HEK293T (cell line): Measurements from ENCODE around the gene CLN6.
"Not testable (repeated sequence)": the region's sequence is repeated elsewhere in the genome, so short reads cannot be mapped to it uniquely, and the experiment has no call there.

Source experiments
- CTCF ChIA-PET: fragments of 350-600 bp; formaldehyde crosslinking; extraction: SDS; loops from one replicate; lab custom pipeline; 2021; ENCODE audit warnings: antibody characterized with exemption, inconsistent platforms; lab: Yijun Ruan, JAX
- POLR2A ChIA-PET: fragments of 350-600 bp; formaldehyde crosslinking; extraction: SDS; loops from one replicate; lab custom pipeline; 2020; ENCODE audit warnings: antibody characterized with exemption, inconsistent platforms; lab: Yijun Ruan, JAX
- DNase-seq: peaks from one replicate; pipeline ENCODE4 v3.0.0; 2012; ENCODE audit warnings: mixed read lengths; ENCODE audit errors: extremely low spot score
- ARNT ChIP-seq: fragments of 450-650 bp; IDR thresholded peaks from 2 replicates; pipeline ENCODE4 v1.6.1; 2017; ENCODE audit warnings: mild to moderate bottlenecking
- BHLHE40 ChIP-seq: fragments of 450-650 bp; IDR thresholded peaks from 2 replicates; pipeline ENCODE4 v1.6.1; 2016; ENCODE audit warnings: mild to moderate bottlenecking, moderate library complexity, borderline replicate concordance
- CTBP1 ChIP-seq: fragments of 450-650 bp; IDR thresholded peaks from 2 replicates; pipeline ENCODE4 v1.6.1; 2016; ENCODE audit warnings: borderline replicate concordance
- ELF4 ChIP-seq: fragments of 450-650 bp; IDR thresholded peaks from 2 replicates; pipeline ENCODE4 v1.6.1; 2017; ENCODE audit warnings: antibody characterized with exemption
- FOXA1 ChIP-seq: fragments of 450-650 bp; IDR thresholded peaks from 2 replicates; pipeline ENCODE4 v1.6.1; 2016; ENCODE audit warnings: mild to moderate bottlenecking
- FOXK2 ChIP-seq: fragments of 450-650 bp; IDR thresholded peaks from 2 replicates; pipeline ENCODE4 v1.6.1; 2016; ENCODE audit warnings: mild to moderate bottlenecking
- FOXM1 ChIP-seq: fragments of 450-650 bp; IDR thresholded peaks from 2 replicates; pipeline ENCODE4 v1.6.1; 2017; ENCODE audit warnings: mild to moderate bottlenecking, borderline replicate concordance
- HDGF ChIP-seq: fragments of 450-650 bp; IDR thresholded peaks from 2 replicates; pipeline ENCODE4 v1.6.1; 2017; ENCODE audit warnings: antibody characterized with exemption, borderline replicate concordance
- L3MBTL2 ChIP-seq: fragments of 450-650 bp; conservative IDR thresholded peaks from 2 replicates; pipeline ENCODE4 v1.6.1; 2016; ENCODE audit warnings: mild to moderate bottlenecking
- LEF1 ChIP-seq: fragments of 450-650 bp; IDR thresholded peaks from 2 replicates; pipeline ENCODE4 v1.6.1; 2017; ENCODE audit warnings: mild to moderate bottlenecking, borderline replicate concordance
- NFRKB ChIP-seq: fragments of 450-650 bp; IDR thresholded peaks from 2 replicates; pipeline ENCODE4 v1.6.1; 2016; ENCODE audit warnings: mild to moderate bottlenecking, moderate library complexity
- SP1 ChIP-seq: fragments of 450-650 bp; IDR thresholded peaks from 2 replicates; pipeline ENCODE4 v1.6.1; 2017
- SUZ12 ChIP-seq: fragments of 450-650 bp; IDR thresholded peaks from 2 replicates; pipeline ENCODE4 v1.6.1; 2016; ENCODE audit warnings: mild to moderate bottlenecking
- TARDBP ChIP-seq: fragments of 450-650 bp; IDR thresholded peaks from 2 replicates; pipeline ENCODE4 v1.6.1; 2016
- ZNF384 ChIP-seq: fragments of 450-650 bp; IDR thresholded peaks from 2 replicates; pipeline ENCODE4 v1.6.1; 2016
- TF ChIP-seq, protein P1 (sequence below): fragments of 450-650 bp; IDR thresholded peaks from 2 replicates; pipeline ENCODE4 v1.6.1; 2016

Gene CLN6

DNA sequence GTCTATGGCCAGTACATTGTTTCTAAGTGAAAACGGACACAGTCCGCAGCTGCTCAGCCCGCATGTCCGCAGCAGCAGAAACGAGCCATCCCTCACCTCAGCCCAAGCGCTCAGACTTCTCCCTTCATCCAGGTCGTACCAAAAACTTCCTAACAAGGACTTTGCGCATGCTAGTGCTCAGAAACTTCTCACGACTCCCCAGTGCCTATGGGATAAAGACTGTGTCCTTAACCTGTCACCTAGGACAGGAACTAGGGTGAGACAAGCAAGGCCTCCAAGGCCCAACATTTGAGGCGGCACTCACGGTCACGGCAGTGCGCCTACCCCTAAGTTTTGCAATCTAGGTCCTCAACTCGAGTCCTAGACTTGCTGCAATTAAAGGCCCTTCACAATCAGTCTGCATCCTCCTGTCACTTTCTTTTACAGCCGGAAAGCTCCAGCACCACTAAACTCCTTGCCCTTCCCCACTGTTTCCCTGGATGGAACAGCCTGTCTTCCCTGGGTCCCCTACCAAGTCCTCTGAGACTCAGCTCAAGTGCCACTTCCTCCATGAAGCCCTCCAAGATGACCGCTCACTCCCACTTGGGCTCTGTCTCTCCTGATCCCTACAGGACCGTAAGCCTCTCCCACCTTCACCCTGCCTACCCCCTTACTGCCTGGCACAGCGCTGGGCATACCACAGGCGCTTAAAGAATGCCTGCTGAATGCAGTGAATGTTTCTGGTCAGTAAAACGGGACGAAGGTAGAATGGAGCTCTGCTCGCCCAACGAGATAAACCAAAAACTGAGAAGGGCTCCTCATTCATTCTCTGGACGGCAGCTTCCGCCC is 1.2 kb downstream of the CLN6 start:
- ChIA-PET CTCF (interaction anchor here (0.6 kb wide), 1 partner anchor 200 kb away, joined by 3 read pairs; no protein-coding TSS in a partner anchor), POLR2A (interaction anchor here (0.9 to 3.2 kb wide), 9 partner anchors 10 to 388 kb away, joined by 3 to 14 read pairs (median 4); partner anchors contain the start of gene FEM1B)
- DNase-seq: peak; percentile 17
- TF ChIP-seq HDGF (peak; percentile 78; the same call in 1 of the 2 replicates), TARDBP (no peak)

DNA sequence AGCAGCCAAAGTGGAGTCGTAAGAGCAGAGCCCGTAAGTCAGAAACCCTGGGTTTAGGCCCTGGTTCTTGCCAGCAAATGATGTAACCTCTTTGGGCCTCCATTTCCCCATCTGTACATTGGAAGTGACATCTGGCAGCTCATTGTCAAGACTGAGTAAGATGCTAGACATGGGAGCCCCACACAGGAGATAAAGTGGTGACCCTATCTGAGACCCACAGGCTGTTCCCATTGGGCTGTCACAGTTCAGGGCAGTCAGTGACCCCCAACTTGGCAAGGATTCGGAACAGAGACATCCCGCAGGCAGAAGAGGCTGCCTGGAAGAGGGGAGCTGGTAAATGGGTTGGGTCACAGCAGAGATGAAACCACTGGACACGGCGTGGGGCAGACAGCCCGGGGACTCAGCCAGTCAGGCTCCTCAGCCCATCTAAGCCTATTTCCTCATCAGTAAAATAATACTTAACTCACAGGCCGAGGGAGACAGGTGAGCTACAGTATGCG is 1.8 kb downstream of the CLN6 start:
- peak; percentile 7 for DNase-seq
- ChIA-PET CTCF (interaction anchor here (0.5 kb wide), 1 partner anchor 33 kb away, joined by 6 read pairs; no protein-coding TSS in a partner anchor), POLR2A (interaction anchor here (1.2 to 3.2 kb wide), 5 partner anchors 43 to 387 kb away, joined by 3 to 14 read pairs (median 4); partner anchors contain the start of gene FEM1B)
- TF ChIP-seq NFRKB: no peak
- TF ChIP-seq ELF4: no peak
- TF ChIP-seq FOXA1: no peak
- no peak for TF ChIP-seq LEF1
- no peak for TF ChIP-seq TARDBP
- TF ChIP-seq HDGF: no peak
- no peak for TF ChIP-seq SP1
- TF ChIP-seq SUZ12: no peak
- TF ChIP-seq FOXM1: no peak
- TF ChIP-seq ARNT: no peak
- TF ChIP-seq, protein P1, sequence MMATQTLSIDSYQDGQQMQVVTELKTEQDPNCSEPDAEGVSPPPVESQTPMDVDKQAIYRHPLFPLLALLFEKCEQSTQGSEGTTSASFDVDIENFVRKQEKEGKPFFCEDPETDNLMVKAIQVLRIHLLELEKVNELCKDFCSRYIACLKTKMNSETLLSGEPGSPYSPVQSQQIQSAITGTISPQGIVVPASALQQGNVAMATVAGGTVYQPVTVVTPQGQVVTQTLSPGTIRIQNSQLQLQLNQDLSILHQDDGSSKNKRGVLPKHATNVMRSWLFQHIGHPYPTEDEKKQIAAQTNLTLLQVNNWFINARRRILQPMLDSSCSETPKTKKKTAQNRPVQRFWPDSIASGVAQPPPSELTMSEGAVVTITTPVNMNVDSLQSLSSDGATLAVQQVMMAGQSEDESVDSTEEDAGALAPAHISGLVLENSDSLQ: no peak
- TF ChIP-seq CTBP1: no peak
- TF ChIP-seq ZNF384: no peak

DNA sequence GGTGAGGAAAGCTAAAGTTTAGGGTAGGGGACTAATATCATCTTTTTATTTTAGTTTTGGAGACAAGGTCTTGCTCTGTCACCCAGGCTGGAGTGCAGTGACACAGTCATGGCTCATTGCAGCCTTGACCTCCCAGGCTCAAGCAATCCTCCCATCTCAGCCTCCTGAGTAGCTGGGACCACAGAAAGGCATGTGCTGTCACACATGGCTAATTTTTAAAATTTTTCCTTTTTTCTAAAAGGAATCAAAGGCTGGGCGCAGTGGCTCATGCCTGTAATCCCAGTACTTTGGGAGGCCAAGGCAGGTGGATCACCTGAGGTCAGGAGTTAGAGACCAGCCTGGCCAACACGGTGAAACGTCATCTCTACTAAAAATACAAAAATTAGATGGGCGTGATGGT is 4.1 kb downstream of the CLN6 start:
- POLR2A ChIA-PET: interaction anchor here (1.4 kb wide), 1 partner anchor 52 kb away, joined by 4 read pairs; the partner anchor contains the start of gene FEM1B
- DNase-seq, CTCF ChIA-PET: not testable (repeated sequence)

DNA sequence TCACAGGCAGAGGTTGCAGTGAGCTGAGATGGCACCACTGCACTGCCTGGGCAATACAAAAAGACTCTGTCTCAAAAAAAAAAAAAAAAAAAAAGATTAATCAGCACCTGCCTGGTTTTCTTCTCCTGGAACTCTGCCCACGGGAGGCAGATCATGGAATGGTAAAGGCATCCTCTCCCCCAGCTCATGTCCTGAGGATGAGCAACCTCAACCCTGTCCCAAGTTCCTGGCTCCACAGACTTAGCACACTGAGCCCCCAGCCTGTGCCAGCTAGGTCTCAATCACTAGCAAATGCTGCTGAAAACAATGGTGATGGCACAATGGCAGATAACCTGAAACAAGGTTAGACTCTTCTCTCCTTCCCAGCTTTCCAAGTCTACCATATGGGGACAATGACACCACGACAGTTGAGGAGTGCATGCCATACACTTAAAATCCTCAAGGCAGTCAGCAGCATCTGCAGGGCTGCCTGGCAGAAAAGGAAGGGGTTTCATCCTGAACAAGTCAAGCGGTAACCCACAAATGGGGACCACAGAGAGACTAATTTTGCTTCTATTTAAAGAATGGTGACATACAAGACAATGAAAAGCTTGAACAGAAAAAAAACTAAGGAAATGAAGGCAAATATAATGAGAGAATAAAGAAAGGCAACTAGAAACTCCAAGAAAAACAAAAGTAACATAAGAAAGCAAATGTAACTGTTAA is 4.8 kb downstream of the CLN6 start:
- TF ChIP-seq ZNF384 (no peak), FOXM1 (no peak), L3MBTL2 (no peak), HDGF (no peak), FOXK2 (no peak), CTBP1 (no peak)
- TF ChIP-seq, protein P1: no peak
- DNase-seq: peak; percentile 4
- ChIA-PET POLR2A (interaction anchor here (1.4 kb wide), 1 partner anchor 53 kb away, joined by 4 read pairs; the partner anchor contains the start of gene FEM1B), CTCF (no interaction called here)

DNA sequence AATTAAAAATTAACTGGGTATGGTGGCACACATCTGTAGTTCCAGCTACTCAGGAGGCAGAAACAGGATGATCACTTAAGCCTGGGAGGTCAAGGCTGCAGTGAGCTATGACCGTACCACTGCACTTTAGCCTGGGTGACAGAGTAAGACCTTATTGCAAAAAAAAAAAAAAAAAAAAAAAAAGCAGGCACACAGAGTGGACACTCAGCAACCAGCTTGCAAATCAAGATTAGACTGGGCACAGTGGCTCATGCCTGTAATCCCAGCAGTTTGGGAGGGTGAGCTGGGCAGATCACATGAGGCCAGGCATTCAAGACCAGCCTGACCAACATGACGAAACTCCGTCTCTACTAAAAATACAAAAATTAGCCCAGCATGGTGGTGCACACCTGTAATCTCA is 5.4 kb downstream of the CLN6 start:
- CTCF ChIA-PET: interaction anchor here (0.6 kb wide), 1 partner anchor 29 kb away, joined by 4 read pairs; no protein-coding TSS in a partner anchor
- TF ChIP-seq ZNF384: no peak
- TF ChIP-seq BHLHE40: no peak
- TF ChIP-seq, protein P1: no peak
- no peak for TF ChIP-seq ARNT
- no peak for TF ChIP-seq SUZ12
- TF ChIP-seq LEF1: no peak
- no peak for TF ChIP-seq SP1
- no peak for TF ChIP-seq CTBP1
- no peak for TF ChIP-seq L3MBTL2
- no peak for TF ChIP-seq FOXM1
- no peak for TF ChIP-seq ELF4
- no peak for TF ChIP-seq FOXK2
- TF ChIP-seq TARDBP: no peak
- no peak for TF ChIP-seq NFRKB
- DNase-seq: no peak
- POLR2A ChIA-PET: interaction anchor here (1.4 kb wide), 1 partner anchor 53 kb away, joined by 4 read pairs; the partner anchor contains the start of gene FEM1B

DNA sequence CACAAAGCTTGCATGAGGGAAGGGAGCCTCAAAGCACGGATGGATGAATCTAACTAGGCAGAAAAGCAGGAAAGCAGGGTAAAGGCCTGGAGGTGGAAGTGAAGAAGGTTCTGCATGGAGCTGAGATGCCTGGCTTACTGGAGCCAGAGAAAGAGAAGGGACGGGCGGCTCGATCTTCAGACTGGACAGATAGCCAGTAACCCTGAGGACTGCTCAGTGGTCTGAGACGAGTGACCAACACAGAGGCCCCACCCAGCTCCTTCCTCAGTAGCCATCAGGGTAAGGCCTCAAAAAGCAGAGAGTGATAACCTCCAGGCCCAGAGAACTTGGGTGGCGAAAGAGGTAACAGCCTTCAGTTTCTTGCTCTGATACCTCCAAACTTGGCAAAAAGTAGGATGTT is 6.4 kb downstream of the CLN6 start:
- ChIA-PET CTCF (interaction anchor here (0.7 kb wide), 1 partner anchor 27 kb away, joined by 3 read pairs; no protein-coding TSS in a partner anchor), POLR2A (no interaction called here)
- peak; percentile 2 for DNase-seq
- TF ChIP-seq FOXA1: no peak
- TF ChIP-seq SUZ12: no peak
- TF ChIP-seq SP1: no peak
- no peak for TF ChIP-seq TARDBP
- TF ChIP-seq ARNT: no peak
- no peak for TF ChIP-seq CTBP1
- TF ChIP-seq ZNF384: no peak
- TF ChIP-seq FOXK2: no peak
- no peak for TF ChIP-seq L3MBTL2

DNA sequence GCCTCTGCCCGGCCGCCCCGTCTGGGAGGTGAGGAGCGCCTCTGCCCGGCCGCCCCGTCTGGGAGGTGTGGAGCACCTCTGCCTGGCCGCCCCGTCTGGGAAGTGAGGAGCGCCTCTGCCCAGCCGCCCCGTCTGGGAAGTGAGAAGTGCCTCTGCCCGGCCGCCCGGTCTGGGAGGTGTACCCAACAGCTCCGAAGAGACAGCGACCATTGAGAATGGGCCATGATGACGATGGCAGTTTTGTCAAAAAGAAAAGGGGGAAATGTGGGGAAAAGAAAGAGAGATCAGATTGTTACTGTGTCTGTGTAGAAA is 7.1 kb downstream of the CLN6 start:
- DNase-seq, CTCF ChIA-PET, POLR2A ChIA-PET: not testable (repeated sequence)

DNA sequence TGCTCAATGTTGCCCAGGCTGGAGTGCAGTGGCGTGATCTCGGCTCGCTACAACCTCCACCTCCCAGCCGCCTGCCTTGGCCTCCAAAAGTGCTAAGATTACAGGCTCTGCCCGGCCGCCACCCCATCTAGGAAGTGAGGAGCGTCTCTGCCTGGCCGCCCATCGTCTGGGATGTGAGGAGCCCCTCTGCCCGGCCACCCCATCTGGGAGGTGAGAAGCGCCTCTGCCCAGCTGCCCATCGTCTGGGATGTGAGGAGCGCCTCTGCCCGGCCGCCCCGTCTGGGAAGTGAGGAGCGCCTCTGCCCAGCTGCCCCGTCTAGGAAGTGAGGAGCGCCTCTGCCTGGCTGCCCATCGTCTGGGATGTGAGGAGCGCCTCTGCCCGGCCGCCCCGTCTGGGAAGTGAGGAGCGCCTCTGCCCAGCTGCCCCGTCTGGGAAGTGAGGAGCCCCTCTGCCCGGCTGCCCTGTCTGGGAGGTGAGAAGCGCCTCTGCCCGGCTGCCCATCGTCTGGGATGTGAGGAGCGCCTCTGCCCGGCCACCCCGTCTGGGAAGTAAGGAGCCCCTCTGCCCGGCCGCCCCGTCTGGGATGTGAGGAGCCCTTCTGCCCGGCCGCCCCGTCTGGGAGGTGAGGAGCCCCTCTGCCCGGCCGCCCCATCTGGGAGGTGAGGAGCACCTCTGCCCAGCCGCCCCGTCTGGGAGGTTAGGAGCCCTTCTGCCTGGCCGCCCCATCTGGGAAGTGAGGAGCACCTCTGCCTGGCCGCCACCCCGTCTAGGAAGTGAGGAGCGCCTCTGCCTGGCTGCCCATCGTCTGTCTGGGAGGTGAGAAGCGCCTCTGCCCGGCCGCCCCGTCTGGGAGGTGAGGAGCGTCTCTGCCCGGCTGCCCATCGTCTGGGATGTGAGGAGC is 7.7 kb downstream of the CLN6 start:
- DNase-seq, POLR2A ChIA-PET, CTCF ChIA-PET: not testable (repeated sequence)
